ENCODE results near the gene ATP5IF1. TPM values are rescaled to one million over a fixed set of nuclear protein-coding genes. Genes with fewer than 3 reads are reported as not detected.

ATP5IF1 gene
- total and polyA plus RNA-seq, 9 of the 15 experiments (the other 6 are each of a cell fraction or from before 2014, with no cell fraction given): 292 to 1,422 (median 388) TPM

GRCh38 chr1:28208818-28209441 lies 27.0 kb upstream of the ATP5IF1 start:
- TSS peak; percentile 19 for BruUV-seq (replicated peaks)
- 53% methylated on average over 4 of the region's 4 CpGs for WGBS (ENCODE audit: insufficient coverage, low coverage, missing lambda C conversion rate)
- DNase-seq (ENCODE audit: extremely low read depth in 1 of 4, low spot score in 3 of 4) (peak; percentile 49 to 75 (median 62)), ATAC-seq (peak; percentile 98), FAIRE-seq (peak; percentile 88)
- H3K4me1 ChIP-seq (replicated peaks in 1 of 2; ENCODE audit: control insufficient read depth in 2 of 2, insufficient read depth in 2 of 2, low read length in 2 of 2): peaks cover 0 to 2% of the 10 kb centered on the region in 2 experiments; a peak in 1 of 5 replicates
- no peaks in the 10 kb centered on the region for H3K27me3 ChIP-seq (ENCODE audit: control insufficient read depth in 2 of 2, insufficient read depth in 2 of 2, low read length in 2 of 2)
- POLR2A ChIA-PET: interaction anchor here (0.6 to 2.8 kb wide), 11 partner anchors 9 to 594 kb away, joined by 3 to 13 read pairs (median 4); partner anchors contain the start of gene EYA3
- no peak overlapping the region for H2AFZ ChIP-seq (ENCODE audit: low read depth, low read length)
- in situ Hi-C loops (cut with MboI): no loop called here
- no peaks in the 10 kb centered on the region for H3K9me1 ChIP-seq (ENCODE audit: control insufficient read depth, insufficient read depth, low read length)
- H3K4me3 ChIP-seq: no peak overlapping the region
- intact Hi-C loops (cut with micrococcal nuclease): loop anchor here (1.0 kb wide), 2 partner anchors 118 to 351 kb away; no protein-coding TSS in a partner anchor
- H3K36me3 ChIP-seq (ENCODE audit: control insufficient read depth, insufficient read depth, low read length): peaks cover 93% of the 10 kb centered on the region
- H3K9ac ChIP-seq (ENCODE audit: insufficient read depth in 1 of 2, low read depth in 2 of 2, low read length in 2 of 2): no peak overlapping the region
- no peak overlapping the region for H3K4me2 ChIP-seq (ENCODE audit: insufficient read depth, low read length)
- CTCF ChIA-PET (ENCODE audit: low intra/inter-chr PET ratio): interaction anchor here (1.2 to 4.0 kb wide), 3 partner anchors 118 to 173 kb away, joined by 3 to 81 read pairs (median 3); partner anchors contain the start of gene EYA3
- 0 out of 3 replicates have a peak overlapping the region, but pooled peaks have one; percentile 5 for H3K27ac ChIP-seq (ENCODE audit: extremely low read depth, low read depth, low read length)
- peaks cover 19% of the 10 kb centered on the region for H3K79me2 ChIP-seq (ENCODE audit: control insufficient read depth, insufficient read depth, low read length)
- no peaks in the 10 kb centered on the region for H4K20me1 ChIP-seq (replicated peaks; ENCODE audit: control insufficient read depth, insufficient read depth, low read length)
- no peaks in the 10 kb centered on the region for H3K9me3 ChIP-seq (replicated peaks; ENCODE audit: control insufficient read depth, insufficient read depth, low read depth, low read length)
- 0 out of 2 replicates have a peak, but pooled peaks have one; percentile 20 for TF ChIP-seq ZBTB9 (CRISPR knock-in tag; IDR thresholded peaks at IDR 0.05)
- TF ChIP-seq SMARCA4 (IDR thresholded peaks at IDR 0.05): no peak
- TF ChIP-seq JUND (IDR thresholded peaks at IDR 0.05; ENCODE audit: borderline replicate concordance, low read depth, low read length): 0 out of 2 replicates have a peak, but pooled peaks have one; percentile 16
- TF ChIP-seq JUND (tag; IDR thresholded peaks at IDR 0.05; ENCODE audit: borderline replicate concordance, low read depth, low read length): no peak; the same call in 2 of the 3 replicates
- no peak for TF ChIP-seq NR4A1 (CRISPR knock-in tag; IDR thresholded peaks at IDR 0.05)
- TF ChIP-seq NR4A1 (tag; IDR thresholded peaks at IDR 0.05): no peak
- TF ChIP-seq ARID3A (IDR thresholded peaks at IDR 0.05; ENCODE audit: borderline replicate concordance, low read depth, low read length): peak; percentile 63; the same call in 1 of the 2 replicates
- TF ChIP-seq FOSL1 (tag; conservative IDR thresholded peaks at IDR 0.05): no peak
- TF ChIP-seq HCFC1 (IDR thresholded peaks at IDR 0.05; ENCODE audit: low read depth, low read length): no peak
- no peak for TF ChIP-seq ZBTB1 (CRISPR knock-in tag; IDR thresholded peaks at IDR 0.05; ENCODE audit: borderline replicate concordance, low read depth)
- TF ChIP-seq CBFA2T3 (IDR thresholded peaks at IDR 0.05): no peak
- TF ChIP-seq RAD21 (CRISPR knock-in tag; conservative IDR thresholded peaks at IDR 0.05 in 1 of 2, IDR thresholded peaks at IDR 0.05 in 1 of 2): peak; percentile 91 to 97
- TF ChIP-seq ZNF263 (CRISPR knock-in tag; IDR thresholded peaks at IDR 0.05; ENCODE audit: borderline replicate concordance): peak; percentile 18; the same call in 1 of the 2 replicates
- no peak for TF ChIP-seq CREB1 (IDR thresholded peaks at IDR 0.05)
- TF ChIP-seq CREB1 (CRISPR knock-in tag; IDR thresholded peaks at IDR 0.05): no peak
- TF ChIP-seq STAG1 (CRISPR knock-in tag; IDR thresholded peaks at IDR 0.05; ENCODE audit: borderline replicate concordance): no peak; the same call in 1 of the 2 replicates
- TF ChIP-seq ZNF384 (IDR thresholded peaks at IDR 0.05; ENCODE audit: low read depth, low read length): peak; percentile 34; the same call in 1 of the 2 replicates
- peak; percentile 86 for TF ChIP-seq ARID2 (IDR thresholded peaks at IDR 0.05)

All from K562 (cell line).